HG02759 (cell line): Measurements from ENCODE around the gene TRIM59.
A peak's percentile ranks its signal among the peaks of the same experiment; 100 is the strongest.

Experiments
- ATAC-seq: cut with Tn5 transposase; IDR thresholded peaks from one replicate; pipeline ENCODE4 v1.9.1; 2021; ENCODE audit warnings: mild to moderate bottlenecking, moderate library complexity; ENCODE audit not compliant: unreplicated experiment

The TRIM59 gene

DNA sequence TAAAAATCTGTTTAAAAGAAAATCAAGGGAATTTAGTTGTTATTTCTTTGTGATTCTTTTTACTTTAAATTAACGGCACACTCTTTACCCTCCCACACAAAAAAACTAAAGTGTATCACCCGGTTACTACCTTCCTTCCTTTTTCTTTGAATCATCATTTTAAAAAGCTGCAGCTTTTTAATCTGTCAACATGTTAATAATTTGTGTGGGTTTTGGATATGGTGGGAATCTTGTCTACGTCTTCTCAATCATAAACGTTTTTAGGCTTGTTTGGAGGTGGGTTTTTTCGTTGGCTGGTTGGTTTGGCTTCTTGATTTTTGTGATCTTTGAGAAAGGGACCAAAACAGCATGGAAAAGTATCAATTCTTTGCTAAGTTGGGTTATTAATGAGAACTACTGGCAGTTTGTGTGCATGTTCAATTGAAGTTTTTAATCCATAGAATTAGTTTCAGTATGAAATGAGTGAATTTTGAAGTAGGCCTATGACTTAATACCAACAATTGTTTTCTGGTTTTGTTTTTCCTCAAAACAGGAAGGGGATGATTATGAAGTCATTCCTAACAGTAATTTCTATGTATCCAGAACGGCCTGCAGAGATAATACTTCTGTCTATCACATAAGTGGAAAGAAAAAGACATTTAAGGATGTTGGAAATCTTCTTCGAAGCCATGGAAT, 45.7 kb downstream of the TRIM59 start:
- ATAC-seq = no peak

DNA sequence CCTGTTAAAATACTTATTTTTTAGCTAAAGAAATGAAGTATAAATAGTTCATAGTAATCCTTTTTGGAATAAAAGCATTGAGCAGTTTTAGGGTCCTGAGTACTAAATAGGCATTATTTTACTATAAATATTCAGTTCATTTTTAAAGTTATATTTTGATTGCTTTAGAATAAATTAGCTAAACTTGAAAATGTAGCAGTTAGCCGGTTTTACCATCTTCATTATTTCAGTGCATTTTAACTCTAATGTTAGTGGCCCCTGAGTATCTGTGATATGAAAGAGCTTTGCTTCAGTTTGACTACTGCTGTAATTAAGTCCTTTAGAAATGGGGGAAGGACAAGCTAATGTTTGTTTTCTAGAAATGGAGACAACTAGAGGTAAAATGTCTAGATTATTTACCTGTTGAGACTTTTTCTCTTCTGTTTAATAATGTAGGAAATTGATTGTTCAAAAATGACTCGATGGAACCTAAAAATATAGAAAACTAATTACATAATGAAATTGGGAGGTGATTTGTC, 46.5 kb downstream of the TRIM59 start:
- ATAC-seq = no peak

DNA sequence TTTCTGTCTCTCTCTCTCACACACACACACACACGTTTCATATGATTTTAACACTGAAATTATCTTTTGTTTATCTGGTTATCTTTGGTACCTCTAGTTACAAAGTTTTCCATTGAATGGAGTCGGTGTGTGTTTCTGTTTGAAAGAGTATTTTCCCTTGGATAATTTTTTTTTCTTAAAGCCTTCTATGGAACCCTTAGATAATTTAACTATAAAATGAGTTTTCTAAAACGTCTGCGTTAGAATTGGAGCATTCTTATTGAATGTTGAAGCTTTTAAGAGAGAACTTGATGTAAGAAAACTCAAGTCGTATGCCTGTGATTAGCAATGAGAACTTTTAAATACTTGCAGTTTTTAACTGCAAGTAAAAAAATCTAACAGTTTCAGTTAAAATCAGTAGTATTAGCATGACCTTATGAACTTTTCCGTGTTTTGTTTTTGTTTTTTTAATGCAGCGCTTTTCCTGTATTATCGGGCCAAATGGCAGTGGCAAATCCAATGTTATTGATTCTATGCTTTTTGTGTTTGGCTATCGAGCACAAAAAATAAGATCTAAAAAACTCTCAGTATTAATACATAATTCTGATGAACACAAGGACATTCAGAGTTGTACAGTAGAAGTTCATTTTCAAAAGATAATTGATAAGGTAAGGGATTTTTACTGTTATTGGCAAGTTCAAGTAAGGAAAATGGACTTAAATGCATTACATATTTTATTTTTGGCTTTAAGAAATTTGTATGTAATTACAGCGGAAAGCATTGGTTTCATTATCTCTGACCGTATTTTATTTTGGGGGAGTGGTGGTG, 47.2 kb downstream of the TRIM59 start:
- no peak for ATAC-seq

DNA sequence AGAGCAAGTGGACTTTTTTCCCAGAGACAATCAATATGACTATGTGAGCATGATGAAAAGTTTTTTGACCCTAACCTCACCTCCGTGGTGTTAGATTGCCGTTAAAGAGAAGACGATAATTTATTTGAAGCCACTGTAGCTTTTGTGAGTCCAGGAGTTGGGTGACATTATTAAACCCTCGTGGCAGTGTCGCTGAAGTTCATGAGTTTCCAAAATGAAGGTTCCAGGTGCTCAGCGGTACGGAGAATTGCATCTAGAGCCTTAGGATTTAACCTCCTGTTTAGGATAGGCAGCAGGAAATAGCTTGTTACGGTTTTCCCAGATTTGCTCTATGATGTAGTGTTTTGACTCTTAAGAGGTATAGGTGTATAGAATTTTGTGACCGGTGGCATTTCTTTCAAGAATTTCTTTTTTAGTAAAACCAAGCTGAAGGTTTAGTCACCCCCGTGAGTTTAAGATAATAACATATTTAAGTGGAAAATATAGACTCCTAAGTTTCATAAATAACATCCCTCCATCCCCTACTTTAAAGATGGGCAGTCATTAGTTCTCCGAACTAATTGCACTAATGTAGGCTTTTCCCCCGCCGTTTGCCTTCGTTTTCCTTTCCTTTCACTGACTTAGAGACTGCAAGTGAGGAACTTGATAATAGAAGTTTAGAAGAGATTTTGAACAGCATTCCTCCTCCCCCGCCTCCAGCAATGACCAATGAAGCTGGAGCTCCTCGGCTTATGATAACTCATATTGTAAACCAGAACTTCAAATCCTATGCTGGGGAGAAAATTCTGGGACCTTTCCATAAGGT, 48.1 kb downstream of the TRIM59 start:
- no peak for ATAC-seq

DNA sequence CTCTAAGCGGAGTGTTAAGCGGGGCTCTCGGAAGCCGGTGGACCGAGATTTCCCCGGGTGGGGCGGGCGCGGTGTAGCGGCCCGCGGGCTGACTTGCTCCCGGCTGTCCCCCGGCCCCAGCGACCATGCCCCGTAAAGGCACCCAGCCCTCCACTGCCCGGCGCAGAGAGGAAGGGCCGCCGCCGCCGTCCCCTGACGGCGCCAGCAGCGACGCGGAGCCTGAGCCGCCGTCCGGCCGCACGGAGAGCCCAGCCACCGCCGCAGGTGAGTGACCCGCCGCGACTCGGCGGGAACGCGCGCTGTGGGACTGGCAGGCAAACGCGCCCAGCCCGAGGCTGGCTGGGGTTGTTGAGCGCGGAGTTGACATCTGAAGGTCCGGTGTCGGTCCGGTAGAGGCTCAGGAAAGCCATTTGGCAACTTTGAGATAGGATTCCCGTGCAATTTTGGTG, 48.9 kb downstream of the TRIM59 start:
- ATAC-seq = peak; percentile 16

DNA sequence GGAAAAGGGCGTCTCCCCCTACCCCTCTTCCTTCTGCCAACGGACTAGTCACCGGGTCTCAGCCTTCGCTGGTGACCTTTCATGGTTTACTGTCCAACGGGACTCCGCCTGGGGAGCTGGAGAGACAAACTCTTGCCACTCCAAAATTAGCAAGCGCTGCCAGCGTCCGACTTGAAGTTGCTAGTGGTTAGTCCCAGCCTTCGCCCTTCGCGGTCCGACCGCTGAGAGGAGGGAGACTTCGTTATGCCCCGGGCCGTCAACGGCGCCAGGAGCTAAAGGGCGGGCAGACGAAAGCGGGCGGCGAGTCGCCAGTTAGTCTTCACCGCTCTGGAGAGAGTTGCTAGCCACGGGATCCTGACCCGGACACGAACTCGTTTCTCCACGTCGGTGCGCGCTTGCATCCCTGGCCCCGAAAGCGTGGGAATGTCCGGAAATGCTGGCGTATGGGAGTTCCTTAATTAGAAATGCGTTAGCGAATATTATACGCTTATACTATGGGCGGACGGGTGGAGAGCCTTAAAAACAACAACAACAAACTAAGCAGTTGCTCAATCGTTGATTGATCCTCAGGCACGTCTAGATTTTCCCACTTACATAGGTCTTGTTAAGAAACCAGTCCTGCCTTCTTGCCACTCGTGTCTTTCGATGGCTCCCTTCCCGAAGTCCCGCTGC, 49.4 kb downstream of the TRIM59 start:
- ATAC-seq = peak; percentile 23

DNA sequence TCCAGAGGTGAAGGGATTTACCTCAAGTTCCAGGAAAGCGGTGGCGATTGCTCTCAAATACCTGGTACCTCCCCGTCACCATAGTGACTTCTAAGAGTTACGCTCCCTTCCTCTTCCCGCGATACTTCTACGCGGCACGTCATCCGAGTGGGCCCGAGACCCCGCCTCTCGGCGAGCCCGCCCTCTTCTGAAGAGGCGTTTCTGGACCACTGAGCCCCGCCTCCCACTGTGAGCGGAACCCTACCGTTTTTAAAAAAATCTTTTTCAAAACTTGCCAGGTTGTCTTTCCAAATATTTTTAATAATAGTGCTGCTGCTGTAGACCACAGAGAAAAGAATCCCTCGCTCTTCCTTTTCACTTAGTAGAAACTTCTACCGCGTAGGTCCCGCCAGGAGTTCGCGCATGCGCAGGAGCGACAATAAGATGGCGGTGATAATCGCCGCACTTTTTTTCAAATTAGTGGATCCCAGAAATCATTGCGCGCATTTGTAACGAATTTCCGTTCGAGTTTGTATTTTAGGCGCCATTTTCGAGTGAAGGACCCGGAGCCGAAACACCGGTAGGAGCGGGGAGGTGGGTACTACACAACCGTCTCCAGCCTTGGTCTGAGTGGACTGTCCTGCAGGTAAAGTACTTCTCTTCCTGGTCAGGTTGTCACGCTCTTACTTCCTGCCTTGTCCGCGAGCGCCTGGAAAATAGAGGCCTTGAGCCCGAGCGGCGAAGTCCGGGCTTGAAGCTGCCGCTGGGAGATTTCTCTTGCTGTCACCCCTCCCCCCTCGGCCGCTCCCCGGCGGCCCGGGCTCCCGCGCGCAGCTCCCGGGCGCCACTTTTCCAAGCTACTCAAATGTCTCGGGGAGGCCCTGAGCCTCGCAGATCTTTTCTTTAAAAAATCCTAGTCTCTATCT, 50.2 kb downstream of the TRIM59 start, which contains the start of the genes IFT80 and SMC4:
TSS of gene IFT80 (minus strand) at position 101 of the 905 bp plus-strand sequence. CDS start 14,625 bp downstream, outside the sequence.
TSS of gene SMC4 (plus strand) at position 526 of the 905 bp plus-strand sequence. CDS start 1,177 bp downstream, outside the sequence.
- peak; percentile 91 for ATAC-seq

DNA sequence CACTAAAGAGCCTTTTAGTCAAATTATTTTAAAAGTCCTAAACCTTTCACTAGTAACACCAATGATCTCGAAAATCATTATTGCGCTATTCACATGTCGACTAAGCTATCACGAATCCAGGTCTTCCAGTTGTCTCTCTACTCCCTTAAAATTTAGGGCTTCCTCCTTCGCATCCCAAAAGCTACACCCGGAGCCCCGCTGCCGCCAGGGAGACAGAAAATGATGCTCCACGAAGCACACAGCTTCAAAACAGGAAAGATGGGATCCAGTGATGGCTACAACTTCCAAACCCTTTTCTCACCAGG, 50.8 kb downstream of the TRIM59 start:
- ATAC-seq = peak; percentile 12

DNA sequence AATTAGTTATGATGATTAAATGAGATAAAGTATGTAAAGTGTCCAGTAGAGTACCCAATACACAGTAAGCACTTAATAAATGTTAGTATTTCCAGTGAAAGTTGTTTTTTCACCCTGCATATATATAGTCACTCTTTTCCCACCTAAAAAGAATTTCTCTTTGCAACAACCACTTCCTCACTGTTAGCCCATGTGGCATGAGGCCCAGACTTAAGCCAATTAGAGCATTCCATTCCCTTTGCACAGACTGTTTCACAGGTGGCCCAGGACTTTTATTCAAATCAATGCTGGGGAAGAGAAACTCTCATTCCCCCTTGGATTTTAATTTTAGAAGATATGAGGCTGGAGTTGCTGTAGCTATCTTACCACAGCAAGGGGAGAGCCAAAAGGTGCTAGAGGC, 54.3 kb downstream of the TRIM59 start:
- no peak for ATAC-seq

DNA sequence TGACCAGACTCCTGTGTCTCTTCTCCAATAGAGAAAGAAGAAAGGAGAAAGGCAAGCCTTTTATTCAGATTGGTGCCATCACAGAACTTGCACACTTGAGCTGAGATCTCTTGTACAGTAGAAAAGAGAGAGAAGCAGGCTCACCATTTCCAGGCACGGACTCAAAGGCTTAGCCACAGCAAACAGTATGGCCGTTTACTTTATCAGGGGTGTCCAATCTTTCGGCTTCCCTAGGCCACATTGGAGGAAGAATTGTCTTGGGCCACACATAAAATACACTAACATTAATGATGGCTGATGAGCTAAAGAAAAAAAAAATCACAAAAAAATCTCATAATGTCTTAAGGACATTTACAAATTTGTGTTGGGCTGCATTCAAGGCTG, 55.6 kb downstream of the TRIM59 start:
- no peak for ATAC-seq

DNA sequence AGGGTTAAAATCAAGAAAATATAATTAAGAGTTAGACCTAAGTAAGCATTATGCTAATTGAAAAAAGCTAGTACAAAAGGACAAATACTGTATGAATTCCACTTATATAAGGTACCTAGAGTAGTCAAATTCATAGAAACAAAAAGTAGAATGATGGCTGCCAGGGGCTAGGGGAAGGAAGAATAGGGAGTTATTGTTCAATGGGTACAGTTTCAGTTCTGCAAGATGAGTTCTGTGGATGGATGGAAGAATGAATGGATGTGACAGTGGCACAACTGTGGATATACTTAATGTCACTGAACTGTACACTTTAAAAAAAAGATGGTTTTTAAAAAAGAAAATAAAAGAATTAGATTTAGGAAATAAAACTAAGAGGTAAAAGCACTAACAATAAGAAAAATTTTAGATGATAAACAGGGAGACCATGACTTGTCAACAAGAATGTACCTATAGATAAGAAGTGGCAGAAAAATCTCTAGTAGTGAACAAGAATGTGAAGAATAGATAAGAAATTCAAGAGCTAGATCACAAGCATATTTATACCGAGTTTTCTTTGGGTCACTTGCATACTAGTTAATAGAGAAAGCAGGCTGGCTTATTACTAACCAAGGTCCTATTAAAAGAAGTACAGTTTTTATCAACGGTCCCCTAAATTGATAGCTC, 56.1 kb downstream of the TRIM59 start:
- ATAC-seq = no peak

DNA sequence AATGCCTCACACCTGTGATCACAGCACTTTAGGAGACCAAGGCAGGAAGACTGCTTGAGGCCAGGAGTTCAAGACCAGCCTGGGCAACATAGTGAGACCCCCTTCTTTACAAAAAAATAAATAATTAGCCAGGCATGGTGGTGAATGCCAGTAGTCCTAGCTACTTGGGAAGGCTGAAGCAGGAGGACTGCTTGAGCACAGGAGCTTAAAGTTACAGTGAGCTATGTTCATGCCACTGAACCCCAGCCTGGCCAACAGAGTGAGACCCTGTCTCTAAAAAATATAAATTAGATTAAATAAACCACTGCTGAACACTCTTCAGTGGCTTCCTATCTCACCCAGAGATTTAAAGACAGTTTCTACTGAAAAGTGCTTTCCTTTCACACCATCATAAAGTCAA, 56.8 kb downstream of the TRIM59 start:
- no peak for ATAC-seq

DNA sequence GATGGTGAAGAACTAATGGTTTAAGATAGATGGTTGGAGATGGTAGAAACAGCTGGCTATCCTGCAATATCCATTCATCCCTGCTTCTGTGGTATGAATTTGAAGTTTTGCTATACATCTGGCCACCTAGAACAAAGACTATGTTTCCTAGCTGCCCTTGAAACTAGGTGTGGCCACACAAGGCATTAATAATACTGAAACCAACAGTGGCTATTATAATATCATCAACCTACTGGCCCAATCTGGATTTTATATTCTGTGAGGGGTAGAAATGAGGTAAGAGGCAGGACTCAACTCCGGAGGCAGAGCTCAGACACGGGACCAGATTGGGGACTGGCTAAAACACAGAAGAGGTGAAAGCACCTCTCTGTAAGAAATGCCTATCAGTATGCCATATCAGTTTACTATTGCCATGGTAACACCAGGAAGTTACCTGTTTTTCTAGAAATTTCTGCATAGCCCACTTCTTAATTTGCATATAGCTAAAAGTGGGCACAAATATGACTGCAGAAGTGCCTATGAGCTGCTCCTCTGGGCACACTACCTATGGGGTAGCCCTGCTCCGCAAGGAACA, 58.9 kb downstream of the TRIM59 start:
- ATAC-seq = no peak
